Common myeloid progenitor, CD34-positive (primary cell): ENCODE results near the gene NUDC.
"Not testable (repeated sequence)": the region's sequence is repeated elsewhere in the genome, so short reads cannot be mapped to it uniquely, and the experiment has no call there.

Experiments
- CTCF ChIA-PET: fragments of 350-600 bp; sonication (Branson Sonifier 250); formaldehyde crosslinking; loops from one replicate; lab custom pipeline; 2021; ENCODE audit warnings: antibody characterized with exemption; lab: Charles Lee
- POLR2A ChIA-PET: fragments of 350-600 bp; sonication (Branson Sonifier 250); formaldehyde crosslinking; loops from one replicate; lab custom pipeline; 2021; ENCODE audit warnings: antibody characterized with exemption; lab: Charles Lee
- DNase-seq, 3 donors: peaks; one replicate each; pipeline versions ENCODE4 v3.0.0 to v3.0.0-alpha.2; 2013
- H3K27ac ChIP-seq, 2 experiments: 1 replicate in 1 of 2; 2 replicates in 1 of 2; pipeline ENCODE4 v1.7.0; 2013; ENCODE audit warnings: inconsistent platforms in 2 of 2, low read length in 2 of 2, mild to moderate bottlenecking in 2 of 2, low read depth in 1 of 2, moderate library complexity in 1 of 2; ENCODE audit not compliant: severe bottlenecking in 2 of 2, insufficient read depth in 1 of 2, poor library complexity in 1 of 2
- H3K27me3 ChIP-seq, 5 experiments: replicated peaks in 2 of 5; 1 replicate in 3 of 5; 2 replicates in 2 of 5; pipeline versions ENCODE4 v1.6.1 to v1.7.0; 2013; ENCODE audit warnings: low read length in 4 of 5, mild to moderate bottlenecking in 2 of 5, moderate library complexity in 2 of 5, inconsistent platforms in 1 of 5; ENCODE audit not compliant: insufficient read depth in 5 of 5, control insufficient read depth in 4 of 5
- H3K36me3 ChIP-seq, 4 experiments: 1 replicate in 2 of 4; 2 replicates in 2 of 4; pipeline versions ENCODE4 v1.6.1 to v1.7.0; 2013; ENCODE audit warnings: low read length in 3 of 4, control low read depth in 1 of 4, mild to moderate bottlenecking in 1 of 4; ENCODE audit not compliant: control insufficient read depth in 4 of 4, insufficient read depth in 4 of 4
- H3K4me1 ChIP-seq, 4 experiments: 1 replicate in 3 of 4; 2 replicates in 1 of 4; pipeline versions ENCODE4 v1.6.1 to v1.7.1; 2013; ENCODE audit warnings: low read length in 3 of 4, mild to moderate bottlenecking in 3 of 4, control low read depth in 1 of 4, inconsistent platforms in 1 of 4, moderate library complexity in 1 of 4; ENCODE audit not compliant: control insufficient read depth in 4 of 4, insufficient read depth in 4 of 4; ENCODE audit errors: control extremely low read depth in 1 of 4
- H3K4me3 ChIP-seq, 7 experiments: 1 replicate in 4 of 7; 2 replicates in 3 of 7; pipeline versions ENCODE4 v1.5.1 to v1.7.0; 2013; ENCODE audit warnings: mild to moderate bottlenecking in 7 of 7, low read length in 6 of 7, moderate library complexity in 6 of 7, inconsistent platforms in 2 of 7, low read depth in 2 of 7, control low read depth in 1 of 7; ENCODE audit not compliant: insufficient read depth in 4 of 7, control insufficient read depth in 1 of 7; ENCODE audit errors: extremely low read depth in 1 of 7
- H3K9me3 ChIP-seq, 5 experiments: 1 replicate in 4 of 5; 2 replicates in 1 of 5; pipeline versions ENCODE4 v1.6.1 to v1.7.1; 2013; ENCODE audit warnings: low read length in 4 of 5, mild to moderate bottlenecking in 2 of 5, inconsistent platforms in 1 of 5, low read depth in 1 of 5, moderate library complexity in 1 of 5; ENCODE audit not compliant: control insufficient read depth in 4 of 5, insufficient read depth in 2 of 5; ENCODE audit errors: control extremely low read depth in 1 of 5
- WGBS: methylation state at CpG from one replicate; pipeline ENCODE4 v1.1.5; 2013; ENCODE audit not compliant: insufficient coverage; 5-methylcytosine and 5-hydroxymethylcytosine counted together

Gene NUDC

DNA sequence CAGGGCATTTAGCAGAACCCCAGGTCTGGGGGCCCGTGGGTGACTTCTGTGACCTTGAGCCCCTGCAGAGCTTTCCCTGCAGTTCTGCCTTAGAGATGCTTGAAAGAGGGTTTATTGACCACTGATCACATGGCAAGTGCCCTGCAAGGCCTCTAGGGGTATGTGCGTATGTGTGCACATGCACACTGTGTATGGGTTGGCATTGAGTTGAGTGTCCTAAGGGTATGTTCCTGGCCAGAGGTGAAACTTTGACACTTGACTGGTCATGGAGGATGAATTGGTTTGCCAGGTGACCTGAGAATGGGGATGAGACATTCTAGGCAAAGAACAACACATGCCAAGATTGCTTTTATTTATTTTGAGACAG, 17.1 kb downstream of the NUDC start:
- 100% methylated on average over 2 of the region's 2 CpGs for WGBS
- Histone ChIP-seq H3K4me3 (no peak overlapping the region), H3K27me3 (no peaks in the 10 kb centered on the region), H3K36me3 (peaks cover 13 to 57% (median 46%) of the 10 kb centered on the region in 4 experiments), H3K9me3 (no peaks in the 10 kb centered on the region), H3K4me1 (no peaks in the 10 kb centered on the region), H3K27ac (no peak overlapping the region)
- no peak for DNase-seq
- POLR2A ChIA-PET, result no interaction called here
- CTCF ChIA-PET, result no interaction called here

DNA sequence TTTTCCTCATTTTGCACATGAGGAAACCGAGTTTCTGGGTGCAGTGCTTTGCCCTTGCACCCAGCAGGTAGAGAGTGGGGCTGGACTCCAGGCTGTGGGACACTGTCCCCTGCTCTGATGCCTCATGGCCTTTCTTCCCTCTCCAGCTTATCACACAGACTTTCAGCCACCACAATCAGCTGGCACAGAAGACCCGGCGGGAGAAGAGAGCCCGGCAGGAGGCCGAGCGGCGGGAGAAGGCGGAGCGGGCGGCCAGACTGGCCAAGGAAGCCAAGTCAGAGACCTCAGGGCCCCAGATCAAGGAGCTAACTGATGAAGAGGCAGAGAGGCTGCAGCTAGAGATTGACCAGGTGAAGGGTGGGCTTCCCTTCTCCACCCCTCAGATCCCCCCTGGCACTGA, 19.8 kb downstream of the NUDC start:
- Histone ChIP-seq H3K9me3 (no peaks in the 10 kb centered on the region), H3K27me3 (no peaks in the 10 kb centered on the region), H3K36me3 (peaks cover 12 to 63% (median 55%) of the 10 kb centered on the region in 4 experiments), H3K4me1 (no peaks in the 10 kb centered on the region), H3K4me3 (no peak overlapping the region), H3K27ac (no peak overlapping the region)
- 100% methylated on average over 7 of the region's 10 CpGs for WGBS
- no peak for DNase-seq
- CTCF ChIA-PET, result no interaction called here
- POLR2A ChIA-PET, result no interaction called here

DNA sequence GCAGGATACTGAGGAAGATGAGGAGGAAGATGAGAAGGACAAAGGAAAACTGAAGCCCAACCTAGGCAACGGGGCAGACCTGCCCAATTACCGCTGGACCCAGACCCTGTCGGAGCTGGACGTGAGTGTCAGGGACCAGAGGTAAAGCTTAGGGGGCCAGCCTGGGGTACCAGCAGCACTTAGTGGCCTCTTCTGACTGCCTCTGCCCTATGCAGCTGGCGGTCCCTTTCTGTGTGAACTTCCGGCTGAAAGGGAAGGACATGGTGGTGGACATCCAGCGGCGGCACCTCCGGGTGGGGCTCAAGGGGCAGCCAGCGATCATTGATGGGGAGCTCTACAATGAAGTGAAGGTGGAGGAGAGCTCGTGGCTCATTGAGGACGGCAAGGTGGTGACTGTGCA, 21.1 kb downstream of the NUDC start:
- no peaks in the 10 kb centered on the region for H3K9me3 ChIP-seq

DNA sequence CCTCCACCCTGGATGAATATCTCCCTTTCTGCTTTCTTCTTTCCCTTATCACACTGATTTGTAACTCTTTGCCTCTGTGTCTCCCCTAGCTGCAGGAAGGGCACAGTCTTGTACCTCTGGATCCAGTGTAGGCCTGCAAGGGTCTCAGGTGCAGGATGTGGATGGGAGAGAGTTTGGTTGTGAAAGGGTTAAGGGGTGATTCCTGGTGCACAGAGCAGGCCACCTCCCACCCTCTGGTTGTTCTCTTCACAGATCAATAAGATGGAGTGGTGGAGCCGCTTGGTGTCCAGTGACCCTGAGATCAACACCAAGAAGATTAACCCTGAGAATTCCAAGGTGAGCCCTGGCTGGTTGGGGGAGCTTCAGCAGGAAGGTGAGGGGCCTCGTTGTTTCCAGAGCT, 23.6 kb downstream of the NUDC start:
- H3K4me3 ChIP-seq, result no peak overlapping the region

More for the DNA sequence above, 21.1 kb downstream of the NUDC start:
- POLR2A ChIA-PET, result no interaction called here
- DNase-seq, result no peak
- 98% methylated on average over 8 of the region's 12 CpGs for WGBS
- no peaks in the 10 kb centered on the region for H3K27me3 ChIP-seq
- no peak overlapping the region for H3K4me3 ChIP-seq
- H3K27ac ChIP-seq, result no peak overlapping the region
- no peaks in the 10 kb centered on the region for H3K4me1 ChIP-seq
- H3K36me3 ChIP-seq, result peaks cover 12 to 66% (median 57%) of the 10 kb centered on the region in 4 experiments
- CTCF ChIA-PET, result no interaction called here

DNA sequence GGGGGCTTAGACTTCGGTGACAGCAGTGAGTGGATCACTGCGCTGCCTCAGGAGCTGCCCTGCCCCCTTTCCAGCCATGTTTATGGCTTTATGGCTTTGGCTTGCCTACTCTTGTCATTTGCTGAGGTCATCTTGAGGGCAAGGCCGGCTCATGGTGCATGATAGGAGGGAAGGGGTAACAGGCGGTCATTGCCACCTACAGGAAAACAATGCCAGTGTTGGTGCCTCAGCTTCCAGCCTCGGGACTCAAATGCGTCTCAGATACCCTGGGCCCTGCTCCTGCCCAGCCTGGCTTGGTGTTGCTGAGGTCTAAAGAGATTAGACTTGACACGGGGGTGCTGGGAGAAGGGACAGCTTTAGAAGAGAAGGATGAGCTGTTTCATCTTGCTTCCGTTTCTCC, 24.2 kb downstream of the NUDC start:
- Histone ChIP-seq H3K4me1 (no peaks in the 10 kb centered on the region), H3K36me3 (peaks cover 9 to 54% (median 43%) of the 10 kb centered on the region in 4 experiments), H3K27me3 (no peaks in the 10 kb centered on the region), H3K4me3 (no peak overlapping the region), H3K9me3 (no peaks in the 10 kb centered on the region), H3K27ac (no peak overlapping the region)
- ChIA-PET POLR2A (no interaction called here), CTCF (interaction anchor here (0.6 kb wide), 1 partner anchor 164 kb away, joined by 3 read pairs; no protein-coding TSS in a partner anchor)
- 96% methylated on average over 8 of the region's 8 CpGs for WGBS
- DNase-seq, result no peak

More for the DNA sequence above, 23.6 kb downstream of the NUDC start:
- Histone ChIP-seq H3K9me3 (no peaks in the 10 kb centered on the region), H3K27ac (no peak overlapping the region), H3K4me1 (no peaks in the 10 kb centered on the region), H3K36me3 (peaks cover 9 to 54% (median 43%) of the 10 kb centered on the region in 4 experiments), H3K27me3 (no peaks in the 10 kb centered on the region)
- no peak for DNase-seq
- 93% methylated on average over 2 of the region's 2 CpGs for WGBS
- ChIA-PET CTCF (no interaction called here), POLR2A (no interaction called here)

DNA sequence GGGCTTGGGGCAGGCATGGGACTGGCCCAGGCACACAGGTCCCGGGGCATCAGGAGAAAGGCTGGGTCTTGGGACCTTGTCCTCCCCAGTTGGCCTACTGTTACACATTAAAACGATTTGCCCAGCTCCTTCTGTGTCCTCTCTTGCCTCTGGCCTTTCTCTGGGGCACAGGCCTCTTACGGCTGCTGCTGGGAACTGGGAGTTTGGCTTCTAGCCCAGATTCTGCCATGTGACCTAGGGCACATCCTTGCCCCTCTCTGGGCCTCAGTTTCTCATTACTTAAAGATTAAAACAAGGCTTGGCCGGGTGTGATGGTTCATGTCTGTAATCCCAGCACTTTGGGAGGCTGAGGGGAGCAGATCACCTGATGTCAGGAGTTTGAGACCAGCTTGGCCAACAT, 24.7 kb downstream of the NUDC start:
- no peaks in the 10 kb centered on the region for H3K4me1 ChIP-seq
- no peaks in the 10 kb centered on the region for H3K27me3 ChIP-seq
- CTCF ChIA-PET, result interaction anchor here (1.6 kb wide), 1 partner anchor 9 kb away, joined by 3 read pairs; no protein-coding TSS in a partner anchor
- H3K36me3 ChIP-seq, result peaks cover 7 to 52% (median 40%) of the 10 kb centered on the region in 4 experiments
- no peaks in the 10 kb centered on the region for H3K9me3 ChIP-seq
- H3K27ac ChIP-seq, result no peak overlapping the region
- POLR2A ChIA-PET, result no interaction called here
- DNase-seq, result no peak
- 89% methylated on average over 3 of the region's 4 CpGs for WGBS
- H3K4me3 ChIP-seq, result no peak overlapping the region

DNA sequence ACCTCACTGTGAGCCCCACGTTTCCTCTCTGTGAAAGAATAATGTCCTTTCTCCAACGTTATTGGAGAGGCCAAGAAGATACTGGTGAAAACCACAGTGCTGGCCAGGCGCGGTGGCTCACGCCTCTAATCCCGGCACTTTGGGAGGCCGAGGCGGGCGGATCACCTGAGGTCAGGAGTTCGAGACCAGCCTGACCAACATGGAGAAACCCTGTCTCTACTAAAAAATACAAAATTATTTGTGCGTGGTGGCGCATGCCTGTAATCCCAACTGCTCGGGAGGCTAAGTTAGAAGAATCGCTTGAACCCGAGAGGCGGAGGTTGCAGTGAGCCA, 27.1 kb downstream of the NUDC start:
- H3K9me3 ChIP-seq, H3K4me1 ChIP-seq, H3K27me3 ChIP-seq, H3K27ac ChIP-seq, DNase-seq, CTCF ChIA-PET, H3K4me3 ChIP-seq, POLR2A ChIA-PET: not testable (repeated sequence)
- H3K36me3 ChIP-seq, result peaks cover 0 to 29% (median 20%) of the 10 kb centered on the region in 4 experiments
- 89% methylated on average over 9 of the region's 16 CpGs for WGBS
